LHCN-M2 (cell line): ENCODE results near the gene CLK3. TPM values are rescaled to one million over a fixed set of nuclear protein-coding genes. Genes with fewer than 3 reads are reported as not detected.

Source experiments
- total RNA-seq: library from RNA; depleted of rRNA; stranded (reverse); fragments of >200 nt; gene quantifications from 2 replicates; pipeline ENCODE4 v1.2.3, GENCODE V29; 2014; rRNA removed

CLK3 gene
- total RNA-seq, 1 experiment from 2014 or later: 60.5 TPM

Other genes with a start within 250 kb of the CLK3 start
- not detected in 2 replicates for gene CYP11A1, start 248.2 kb upstream of the CLK3 start, total RNA-seq
- gene SEMA7A, start 181.9 kb upstream of the CLK3 start, total RNA-seq: 131 and 158 TPM in 2 replicates
- 83.4 and 104 TPM in 2 replicates for gene UBL7, start 154.7 kb upstream of the CLK3 start, total RNA-seq
- 0.77 and 1.2 TPM in 2 replicates for gene ARID3B, start 74.6 kb upstream of the CLK3 start, total RNA-seq
- gene EDC3, start 80.2 kb downstream of the CLK3 start, total RNA-seq: 5.1 and 8.7 TPM in 2 replicates
- gene CYP1A1, start 109.7 kb downstream of the CLK3 start, total RNA-seq: 0.06 TPM in 1 of 2 replicates, not detected in the other
- gene CYP1A2, start 133.0 kb downstream of the CLK3 start, total RNA-seq: not detected in 2 replicates
- 22.2 and 28.8 TPM in 2 replicates for gene CSK, start 166.2 kb downstream of the CLK3 start, total RNA-seq
- gene LMAN1L, start 197.0 kb downstream of the CLK3 start, total RNA-seq: 0.06 TPM in 1 of 2 replicates, not detected in the other
- not detected in 2 replicates for gene CPLX3, start 210.8 kb downstream of the CLK3 start, total RNA-seq
- 31.5 and 36.4 TPM in 2 replicates for gene ULK3, start 227.3 kb downstream of the CLK3 start, total RNA-seq